ENCODE results near the gene SKIC8.

Gene SKIC8

DNA sequence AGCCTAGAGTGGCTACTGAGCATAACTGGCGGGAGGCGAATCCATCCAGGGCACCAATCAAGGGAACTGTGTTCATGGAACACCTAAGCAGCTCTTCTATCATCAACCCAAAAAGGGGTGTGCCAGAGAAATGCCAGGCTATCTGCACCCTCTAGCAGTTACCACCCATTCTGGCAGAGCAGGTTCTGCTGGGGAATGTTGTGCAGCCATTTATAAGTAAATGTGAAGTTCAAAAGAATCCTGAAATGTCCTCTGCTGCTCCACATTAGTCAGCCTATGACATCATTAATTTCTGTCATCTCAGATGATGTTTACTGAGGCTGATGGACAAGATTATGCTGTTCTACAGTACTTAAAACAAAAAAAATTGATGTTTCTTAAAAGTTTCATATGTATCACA is 7.7 kb downstream of the SKIC8 start:
- Histone ChIP-seq H3K4me2 (ENCODE audit: low read length) (no peak overlapping the region), H4K20me1 (ENCODE audit: insufficient read depth, low read length) (no peaks in the 10 kb centered on the region), H3K27me3 (ENCODE audit: low read depth, low read length) (no peaks in the 10 kb centered on the region), H3K27ac (ENCODE audit: low read length) (no peak overlapping the region), H3K4me3 (ENCODE audit: low read length) (no peak overlapping the region), H3K9ac (ENCODE audit: low read length) (no peak overlapping the region), H3K4me1 (ENCODE audit: low read length) (no peaks in the 10 kb centered on the region), H3K36me3 (replicated peaks; ENCODE audit: low read depth, low read length) (peaks cover 23% of the 10 kb centered on the region), H3K79me2 (ENCODE audit: low read length) (peaks cover 7% of the 10 kb centered on the region; the same call in 1 of the 2 replicates), H3K9me3 (ENCODE audit: insufficient read depth, low read length) (no peaks in the 10 kb centered on the region), H2AFZ (ENCODE audit: low read depth, low read length) (no peak overlapping the region)
- TF ChIP-seq, protein P1, sequence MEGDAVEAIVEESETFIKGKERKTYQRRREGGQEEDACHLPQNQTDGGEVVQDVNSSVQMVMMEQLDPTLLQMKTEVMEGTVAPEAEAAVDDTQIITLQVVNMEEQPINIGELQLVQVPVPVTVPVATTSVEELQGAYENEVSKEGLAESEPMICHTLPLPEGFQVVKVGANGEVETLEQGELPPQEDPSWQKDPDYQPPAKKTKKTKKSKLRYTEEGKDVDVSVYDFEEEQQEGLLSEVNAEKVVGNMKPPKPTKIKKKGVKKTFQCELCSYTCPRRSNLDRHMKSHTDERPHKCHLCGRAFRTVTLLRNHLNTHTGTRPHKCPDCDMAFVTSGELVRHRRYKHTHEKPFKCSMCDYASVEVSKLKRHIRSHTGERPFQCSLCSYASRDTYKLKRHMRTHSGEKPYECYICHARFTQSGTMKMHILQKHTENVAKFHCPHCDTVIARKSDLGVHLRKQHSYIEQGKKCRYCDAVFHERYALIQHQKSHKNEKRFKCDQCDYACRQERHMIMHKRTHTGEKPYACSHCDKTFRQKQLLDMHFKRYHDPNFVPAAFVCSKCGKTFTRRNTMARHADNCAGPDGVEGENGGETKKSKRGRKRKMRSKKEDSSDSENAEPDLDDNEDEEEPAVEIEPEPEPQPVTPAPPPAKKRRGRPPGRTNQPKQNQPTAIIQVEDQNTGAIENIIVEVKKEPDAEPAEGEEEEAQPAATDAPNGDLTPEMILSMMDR (IDR thresholded peaks at IDR 0.05; ENCODE audit: low read depth, low read length) = no peak
- TF ChIP-seq EZH2phosphoT487 (IDR thresholded peaks at IDR 0.05; ENCODE audit: low read depth) = no peak

DNA sequence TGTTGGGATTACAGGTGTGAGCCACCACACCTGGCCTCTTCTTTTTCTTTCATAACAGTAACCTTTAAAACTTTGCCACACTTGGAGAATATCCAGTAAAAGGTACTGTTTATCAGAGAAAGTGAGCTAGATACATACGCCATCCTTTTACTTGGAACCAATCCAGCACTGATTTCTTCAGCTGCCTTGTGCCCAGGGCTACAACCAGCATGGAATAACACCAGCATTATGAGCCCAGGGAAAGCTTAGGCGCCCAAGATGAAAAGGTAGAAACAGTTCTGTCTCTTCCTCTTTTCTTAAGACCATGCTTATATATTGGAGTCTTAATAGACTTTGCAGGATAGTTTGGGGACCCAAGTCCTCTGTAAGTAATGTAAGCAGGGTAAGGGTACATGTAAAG is 8.4 kb downstream of the SKIC8 start:
- TF ChIP-seq EZH2phosphoT487 (IDR thresholded peaks at IDR 0.05; ENCODE audit: low read depth) = no peak
- TF ChIP-seq, protein P1 (IDR thresholded peaks at IDR 0.05; ENCODE audit: low read depth, low read length) = no peak
- H3K27ac ChIP-seq (ENCODE audit: low read length) = no peak overlapping the region
- no peaks in the 10 kb centered on the region for H3K9me3 ChIP-seq (ENCODE audit: insufficient read depth, low read length)
- H3K9ac ChIP-seq (ENCODE audit: low read length) = no peak overlapping the region
- H3K4me2 ChIP-seq (ENCODE audit: low read length) = no peak overlapping the region
- no peaks in the 10 kb centered on the region for H4K20me1 ChIP-seq (ENCODE audit: insufficient read depth, low read length)
- H3K36me3 ChIP-seq (replicated peaks; ENCODE audit: low read depth, low read length) = peaks cover 29% of the 10 kb centered on the region
- no peaks in the 10 kb centered on the region for H3K4me1 ChIP-seq (ENCODE audit: low read length)
- H3K4me3 ChIP-seq (ENCODE audit: low read length) = no peak overlapping the region
- 0 out of 2 replicates have a peak, but pooled peaks cover 4% of the 10 kb centered on the region for H3K79me2 ChIP-seq (ENCODE audit: low read length)
- H2AFZ ChIP-seq (ENCODE audit: low read depth, low read length) = no peak overlapping the region
- H3K27me3 ChIP-seq (ENCODE audit: low read depth, low read length) = no peaks in the 10 kb centered on the region

DNA sequence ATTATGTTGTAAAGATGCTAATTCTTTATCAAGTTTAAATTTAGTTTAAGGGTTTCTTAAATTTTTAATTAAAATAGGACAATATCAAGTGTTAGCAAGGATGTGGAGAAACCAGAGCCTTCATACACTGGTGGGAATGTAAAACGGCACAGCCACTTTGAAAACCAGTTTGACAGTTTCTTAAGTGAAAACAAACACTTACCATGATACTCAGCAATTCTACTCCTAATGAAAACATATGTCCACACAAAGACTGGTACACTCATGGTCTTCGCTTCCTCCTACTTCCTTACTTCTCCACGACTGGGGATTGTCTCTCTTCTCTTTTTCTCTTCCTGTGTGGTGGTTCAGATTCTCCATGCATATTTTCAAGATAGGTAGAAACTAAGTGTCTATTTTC is 9.2 kb downstream of the SKIC8 start:
- Histone ChIP-seq H3K9ac (ENCODE audit: low read length) (no peak overlapping the region), H3K27me3 (ENCODE audit: low read depth, low read length) (no peaks in the 10 kb centered on the region), H4K20me1 (ENCODE audit: insufficient read depth, low read length) (no peaks in the 10 kb centered on the region), H3K79me2 (ENCODE audit: low read length) (no peaks in the 10 kb centered on the region), H3K27ac (ENCODE audit: low read length) (no peak overlapping the region), H3K4me2 (ENCODE audit: low read length) (no peak overlapping the region), H3K9me3 (ENCODE audit: insufficient read depth, low read length) (no peaks in the 10 kb centered on the region), H2AFZ (ENCODE audit: low read depth, low read length) (no peak overlapping the region), H3K4me3 (ENCODE audit: low read length) (no peak overlapping the region), H3K36me3 (replicated peaks; ENCODE audit: low read depth, low read length) (peaks cover 31% of the 10 kb centered on the region), H3K4me1 (ENCODE audit: low read length) (no peaks in the 10 kb centered on the region)
- TF ChIP-seq, protein P1 (IDR thresholded peaks at IDR 0.05; ENCODE audit: low read depth, low read length) = no peak
- no peak for TF ChIP-seq EZH2phosphoT487 (IDR thresholded peaks at IDR 0.05; ENCODE audit: low read depth)

DNA sequence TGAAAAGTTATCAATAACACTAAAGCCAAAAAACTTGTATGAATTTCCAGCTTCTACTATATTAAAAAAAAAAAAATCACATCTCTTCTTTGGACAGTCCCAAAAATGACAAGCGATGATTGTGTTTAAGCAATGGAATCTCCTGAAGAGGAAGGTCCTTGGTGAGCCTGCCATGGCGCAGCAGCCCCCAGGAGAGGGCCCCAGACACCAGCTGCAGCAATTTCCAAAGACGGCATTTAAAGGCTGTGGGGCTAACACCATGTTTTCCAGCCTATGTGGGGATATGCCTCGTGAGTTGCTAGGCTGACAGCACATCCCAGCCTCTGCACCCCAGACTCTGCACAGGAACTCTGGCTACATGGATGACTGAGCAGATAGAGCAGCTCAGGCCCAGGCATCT is 14.7 kb downstream of the SKIC8 start:
- H3K36me3 ChIP-seq (replicated peaks; ENCODE audit: low read depth, low read length) = peaks cover 37% of the 10 kb centered on the region
- no peak for TF ChIP-seq EZH2phosphoT487 (IDR thresholded peaks at IDR 0.05; ENCODE audit: low read depth)
- TF ChIP-seq, protein P1 (IDR thresholded peaks at IDR 0.05; ENCODE audit: low read depth, low read length) = 0 out of 2 replicates have a peak, but pooled peaks have one; percentile 15

More for the DNA sequence above, 14.7 kb downstream of the SKIC8 start:
- Histone ChIP-seq H3K27ac (ENCODE audit: low read length) (no peak overlapping the region), H3K4me3 (ENCODE audit: low read length) (no peak overlapping the region), H3K27me3 (ENCODE audit: low read depth, low read length) (no peaks in the 10 kb centered on the region), H2AFZ (ENCODE audit: low read depth, low read length) (no peak overlapping the region), H3K9ac (ENCODE audit: low read length) (no peak overlapping the region), H4K20me1 (ENCODE audit: insufficient read depth, low read length) (no peaks in the 10 kb centered on the region), H3K79me2 (ENCODE audit: low read length) (no peaks in the 10 kb centered on the region), H3K9me3 (ENCODE audit: insufficient read depth, low read length) (no peaks in the 10 kb centered on the region), H3K4me1 (ENCODE audit: low read length) (no peaks in the 10 kb centered on the region), H3K4me2 (ENCODE audit: low read length) (no peak overlapping the region)

All from OCI-LY3 (cell line).